Choroid plexus epithelial cell (primary cell): ENCODE results near the gene SLC12A1.

Source experiments
- DNase-seq: peaks from one replicate; pipeline ENCODE4 v3.0.0-alpha.2; 2010; ENCODE audit warnings: low read depth
- H3K4me3 ChIP-seq: 2 replicates; pipeline ENCODE4 v1.5.1; 2011; ENCODE audit warnings: low read depth, mild to moderate bottlenecking, control low read depth, low read length, moderate library complexity
- CTCF ChIP-seq: conservative IDR thresholded peaks from 2 replicates; pipeline ENCODE4 v1.5.1; 2011; ENCODE audit warnings: low read depth, mild to moderate bottlenecking, control low read depth, inconsistent platforms, low read length, moderate library complexity

The SLC12A1 gene

GRCh38 chr15:48298914-48299313 lies 92.8 kb downstream of the SLC12A1 start:
- DNase-seq: no peak
- H3K4me3 ChIP-seq: no peak overlapping the region
- TF ChIP-seq CTCF: no peak

GRCh38 chr15:48300038-48300437 lies 93.9 kb downstream of the SLC12A1 start:
- TF ChIP-seq CTCF: no peak
- no peak for DNase-seq
- H3K4me3 ChIP-seq: no peak overlapping the region

- TF ChIP-seq CTCF: no peak
- no peak overlapping the region for H3K4me3 ChIP-seq
- no peak for DNase-seq
These were observed 98.3 kb downstream of the SLC12A1 start for GRCh38 chr15:48304398-48304797.

- no peak for TF ChIP-seq CTCF
- no peak for DNase-seq
- H3K4me3 ChIP-seq: no peak overlapping the region
These were observed 100.5 kb downstream of the SLC12A1 start for GRCh38 chr15:48306639-48307038.

- peak; percentile 61 for DNase-seq
- H3K4me3 ChIP-seq: no peak overlapping the region
- no peak for TF ChIP-seq CTCF
These were observed 101.5 kb downstream of the SLC12A1 start for GRCh38 chr15:48307586-48307985.

GRCh38 chr15:48309740-48310139 lies 103.6 kb downstream of the SLC12A1 start:
- no peak for TF ChIP-seq CTCF
- H3K4me3 ChIP-seq: no peak overlapping the region
- no peak for DNase-seq

- TF ChIP-seq CTCF: no peak
- no peak overlapping the region for H3K4me3 ChIP-seq
- DNase-seq: peak; percentile 32
These were observed 107.1 kb downstream of the SLC12A1 start for GRCh38 chr15:48313216-48313615.
